B cell (primary cell): ENCODE results near the gene BCL2L13. TPM values are rescaled to one million over a fixed set of nuclear protein-coding genes. Genes with fewer than 3 reads are reported as not detected.

ENCODE experiments used
- ATAC-seq: fragments of 200-7000 bp; cut with Tn5 transposase; one replicate; pipeline ENCODE4 v1.10.0; 2021; ENCODE audit warnings: low read depth, mild to moderate bottlenecking, moderate number of reproducible peaks, moderate library complexity
- CTCF ChIA-PET: fragments of 350-600 bp; sonication (Branson Sonifier 250); formaldehyde crosslinking; loops from one replicate; lab custom pipeline; 2021; ENCODE audit warnings: antibody characterized with exemption, inconsistent platforms; lab: Charles Lee
- POLR2A ChIA-PET: fragments of 350-600 bp; sonication (Branson Sonifier 250); formaldehyde crosslinking; loops from one replicate; lab custom pipeline; 2021; ENCODE audit warnings: antibody characterized with exemption; lab: Charles Lee
- DNase-seq: peaks from one replicate; pipeline ENCODE4 v3.0.0; 2013
- H2AFZ ChIP-seq: 2 replicates; pipeline ENCODE4 v1.6.1; 2012; ENCODE audit warnings: mild to moderate bottlenecking, low read depth, low read length; ENCODE audit not compliant: insufficient read depth, poor library complexity, severe bottlenecking
- H3K27ac ChIP-seq, 2 donors: 1 replicate in 1 of 2; 2 replicates in 1 of 2; pipeline ENCODE4 v1.5.1; 2012 to 2013; ENCODE audit warnings: low read length in 2 of 2, mild to moderate bottlenecking in 2 of 2, moderate library complexity in 1 of 2
- H3K27me3 ChIP-seq, 4 experiments: fragments of 200-600 bp in 1 of 4; sonication (generic) in 1 of 4; replicated peaks in 1 of 4; 1 replicate in 2 of 4; 2 replicates in 2 of 4; pipeline versions ENCODE4 v1.6.1 to v1.7.0; 2013 to 2016; ENCODE audit warnings: low read length in 3 of 4, mild to moderate bottlenecking in 2 of 4, mixed read lengths in 1 of 4, moderate library complexity in 1 of 4; ENCODE audit not compliant: insufficient read depth in 4 of 4, control insufficient read depth in 3 of 4; ENCODE audit errors: control extremely low read depth in 1 of 4
- H3K36me3 ChIP-seq, 2 experiments: replicated peaks in 1 of 2; 1 replicate in 1 of 2; 2 replicates in 1 of 2; pipeline versions ENCODE4 v1.6.1 to v1.7.1; 2013; ENCODE audit warnings: low read length in 1 of 2; ENCODE audit not compliant: insufficient read depth in 2 of 2, control insufficient read depth in 1 of 2; ENCODE audit errors: control extremely low read depth in 1 of 2, extremely low read depth in 1 of 2
- H3K4me1 ChIP-seq, 2 donors: fragments of 200-600 bp in 1 of 2; sonication (generic) in 1 of 2; 1 replicate in 1 of 2; 2 replicates in 1 of 2; pipeline versions ENCODE4 v1.5.1 to v1.6.1; 2013 to 2017; ENCODE audit warnings: low read length in 2 of 2; ENCODE audit not compliant: control insufficient read depth in 2 of 2, insufficient read depth in 2 of 2
- H3K4me2 ChIP-seq: replicated peaks from 2 replicates; pipeline ENCODE3; 2012; ENCODE audit warnings: mild to moderate bottlenecking, low read depth, low read length; ENCODE audit not compliant: poor library complexity, severe bottlenecking
- H3K4me3 ChIP-seq, 5 experiments: fragments of 200-600 bp in 1 of 5; sonication (generic) in 1 of 5; 1 replicate in 3 of 5; 2 replicates in 2 of 5; pipeline versions ENCODE4 v1.5.1 to v1.7.0; 2011 to 2016; ENCODE audit warnings: low read length in 4 of 5, mild to moderate bottlenecking in 4 of 5, low read depth in 2 of 5, control low read depth in 1 of 5, moderate library complexity in 1 of 5; ENCODE audit not compliant: insufficient read depth in 1 of 5; ENCODE audit errors: control extremely low read depth in 1 of 5, extremely low read depth in 1 of 5
- H3K79me2 ChIP-seq: fragments of 200-600 bp; sonication (generic); one replicate; pipeline ENCODE4 v1.6.0; 2016; ENCODE audit warnings: low read length; ENCODE audit not compliant: control insufficient read depth, insufficient read depth
- H3K9ac ChIP-seq: fragments of 200-600 bp; sonication (generic); 2 replicates; pipeline ENCODE4 v1.6.1; 2017; ENCODE audit warnings: mild to moderate bottlenecking, low read length, moderate library complexity
- H3K9me3 ChIP-seq, 3 donors: one replicate each; pipeline versions ENCODE4 v1.6.1 to v1.7.1; 2013; ENCODE audit warnings: low read length in 2 of 3; ENCODE audit not compliant: control insufficient read depth in 2 of 3, insufficient read depth in 1 of 3; ENCODE audit errors: control extremely low read depth in 1 of 3
- H4K20me1 ChIP-seq: 2 replicates; pipeline ENCODE4 v1.6.0; 2012; ENCODE audit warnings: mild to moderate bottlenecking, low read length; ENCODE audit not compliant: insufficient read depth, control insufficient read depth, poor library complexity, severe bottlenecking
- H3K27ac Mint-ChIP-seq: one replicate; pipeline ENCODE4 v1.8.0; 2021; ENCODE audit warnings: mixed read lengths
- H3K27me3 Mint-ChIP-seq: one replicate; pipeline ENCODE4 v1.8.0; 2021; ENCODE audit warnings: mixed read lengths
- H3K4me1 Mint-ChIP-seq: one replicate; pipeline ENCODE4 v1.8.0; 2021; ENCODE audit warnings: mixed read lengths
- H3K4me3 Mint-ChIP-seq: one replicate; pipeline ENCODE4 v1.8.0; 2021; ENCODE audit warnings: mixed read lengths
- H3K9me3 Mint-ChIP-seq: one replicate; pipeline ENCODE4 v1.8.0; 2022; ENCODE audit warnings: mixed read lengths; ENCODE audit not compliant: insufficient read depth
- CTCF ChIP-seq: fragments of 200-600 bp; IDR thresholded peaks from one replicate; pipeline ENCODE4 v1.8.0; 2022; ENCODE audit warnings: antibody characterized with exemption, mild to moderate bottlenecking
- EZH2 ChIP-seq: IDR thresholded peaks from 2 replicates; pipeline ENCODE4 v1.6.1; 2012; ENCODE audit warnings: borderline replicate concordance, low read depth, mild to moderate bottlenecking, moderate library complexity, low read length; ENCODE audit not compliant: insufficient read depth, poor library complexity, severe bottlenecking
- WGBS: methylation state at CpG from one replicate; pipeline ENCODE4 v1.1.5; 2013; ENCODE audit warnings: missing lambda C conversion rate; ENCODE audit not compliant: insufficient coverage; 5-methylcytosine and 5-hydroxymethylcytosine counted together
- intact Hi-C: fragments of 100-400 bp; cut with micrococcal nuclease; formaldehyde crosslinking; loops from one replicate; pipeline ENCODE4 v1.10.0; 2022
- polyA plus RNA-seq: library from polyadenylated mRNA; depleted of rRNA; stranded (reverse); fragments of >200 nt; gene quantifications from 2 replicates; pipeline ENCODE4 v1.2.3, GENCODE V29; 2012
- total RNA-seq, 2 donors: library from RNA; stranded (reverse); fragments of 120-200 nt in 1 of 2; gene quantifications; 1 replicate in 1 of 2; 2 replicates in 1 of 2; pipeline versions ENCODE4 v1.2.3 to v1.2.4, GENCODE V29; 2013 to 2022

Gene BCL2L13
- total and polyA plus RNA-seq, 2 donors (not counting 1 experiment from before 2014, with no cell fraction given), result 19.2 to 29.9 TPM

- Mint-ChIP-seq H3K27me3 (no peaks in the 10 kb centered on the region), H3K4me3 (no peak overlapping the region), H3K9me3 (no peaks in the 10 kb centered on the region), H3K27ac (no peak overlapping the region), H3K4me1 (peaks cover 30% of the 10 kb centered on the region)
- Histone ChIP-seq H2AFZ (no peak overlapping the region), H3K9ac (no peak overlapping the region), H3K79me2 (no peaks in the 10 kb centered on the region), H3K27me3 (no peaks in the 10 kb centered on the region), H3K27ac (no peak overlapping the region), H3K36me3 (peaks cover 0 to 40% of the 10 kb centered on the region in 2 experiments), H3K4me2 (no peak overlapping the region), H3K9me3 (peaks cover 0 to 5% (median 5%) of the 10 kb centered on the region in 3 donors), H3K4me3 (no peak overlapping the region), H3K4me1 (peaks cover 26 to 27% of the 10 kb centered on the region in 2 donors), H4K20me1 (peaks cover 37% of the 10 kb centered on the region)
- ChIA-PET CTCF (no interaction called here), POLR2A (no interaction called here)
- 100% methylated on average over 3 of the region's 5 CpGs for WGBS
- intact Hi-C loops, result no loop called here
- ATAC-seq (no peak), DNase-seq (no peak)
- no peak for TF ChIP-seq CTCF
- TF ChIP-seq EZH2, result no peak
These were observed 46.4 kb upstream of the BCL2L13 start for GRCh38 chr22:17592201-17592600.

GRCh38 chr22:17596226-17596625 lies 42.3 kb upstream of the BCL2L13 start:
- Mint-ChIP-seq H3K27me3 (no peaks in the 10 kb centered on the region), H3K27ac (no peak overlapping the region), H3K4me3 (peak overlapping the region; percentile 10), H3K9me3 (no peaks in the 10 kb centered on the region), H3K4me1 (peaks cover 30% of the 10 kb centered on the region)
- no peak for DNase-seq
- Histone ChIP-seq H3K9me3 (peaks cover 0 to 5% (median 5%) of the 10 kb centered on the region in 3 donors), H3K27me3 (no peaks in the 10 kb centered on the region), H4K20me1 (peaks cover 41% of the 10 kb centered on the region), H3K4me2 (no peak overlapping the region), H3K4me3 (no peak overlapping the region), H3K4me1 (peaks cover 26 to 27% of the 10 kb centered on the region in 2 donors), H3K27ac (no peak overlapping the region), H3K36me3 (peaks cover 3 to 68% of the 10 kb centered on the region in 2 experiments), H3K79me2 (no peaks in the 10 kb centered on the region), H2AFZ (no peak overlapping the region), H3K9ac (no peak overlapping the region)
- 96% methylated on average over 4 of the region's 6 CpGs for WGBS
- TF ChIP-seq CTCF, result no peak
- TF ChIP-seq EZH2, result no peak
- intact Hi-C loops, result no loop called here
- ChIA-PET POLR2A (no interaction called here), CTCF (no interaction called here)
- no peak for ATAC-seq
